SK-N-SH treated with all-trans-retinoic acid at 6 μM for 48 hours (cell line): ENCODE measurements around the gene AP3S1.

Experiments used
- ARNTL ChIP-seq: fragments of 450-650 bp; formaldehyde crosslinking; IDR thresholded peaks from 2 replicates; pipeline ENCODE4 v1.5.0; 2020; ENCODE audit warnings: low read depth, mild to moderate bottlenecking, moderate library complexity, borderline replicate concordance
- CSDC2 ChIP-seq: fragments of 250-450 bp; sonication (Bioruptor Pico); IDR thresholded peaks from 2 replicates; pipeline ENCODE4 v1.5.0; 2020; ENCODE audit warnings: mild to moderate bottlenecking, moderate library complexity
- ISL1 ChIP-seq: fragments of 250-450 bp; sonication (Bioruptor Pico); IDR thresholded peaks from 2 replicates; pipeline ENCODE4 v2.1.2; 2022; ENCODE audit warnings: mild to moderate bottlenecking, moderate library complexity
- PPARA ChIP-seq: fragments of 250-450 bp; sonication (Bioruptor Pico); IDR thresholded peaks from 2 replicates; pipeline ENCODE4 v1.5.0; 2020; ENCODE audit warnings: mild to moderate bottlenecking, borderline replicate concordance
- TOX ChIP-seq: fragments of 250-450 bp; sonication (Bioruptor Pico); IDR thresholded peaks from 2 replicates; pipeline ENCODE4 v1.8.0; 2021; ENCODE audit warnings: mild to moderate bottlenecking, moderate library complexity, borderline replicate concordance
- ZC3H10 ChIP-seq: fragments of 250-450 bp; sonication (Bioruptor Pico); IDR thresholded peaks from 2 replicates; pipeline ENCODE4 v1.5.1; 2021; ENCODE audit warnings: mild to moderate bottlenecking, moderate library complexity
- ZFP30 ChIP-seq: fragments of 450-650 bp; formaldehyde crosslinking; IDR thresholded peaks from 2 replicates; pipeline ENCODE4 v1.5.0; 2022; ENCODE audit warnings: mild to moderate bottlenecking, moderate library complexity
- ZNF8 ChIP-seq: fragments of 450-650 bp; formaldehyde crosslinking; IDR thresholded peaks from 2 replicates; pipeline ENCODE4 v1.5.0; 2020; ENCODE audit warnings: mild to moderate bottlenecking, moderate library complexity
- TF ChIP-seq, protein P1 (sequence below): fragments of 250-450 bp; sonication (Bioruptor Pico); IDR thresholded peaks from 2 replicates; pipeline ENCODE4 v1.8.0; 2020; ENCODE audit warnings: mild to moderate bottlenecking, moderate library complexity, borderline replicate concordance
- TF ChIP-seq, protein P2 (sequence below): fragments of 250-450 bp; sonication (Bioruptor Pico); IDR thresholded peaks from 2 replicates; pipeline ENCODE4 v1.5.1; 2020; ENCODE audit warnings: low read depth, mild to moderate bottlenecking, moderate library complexity

DNA sequence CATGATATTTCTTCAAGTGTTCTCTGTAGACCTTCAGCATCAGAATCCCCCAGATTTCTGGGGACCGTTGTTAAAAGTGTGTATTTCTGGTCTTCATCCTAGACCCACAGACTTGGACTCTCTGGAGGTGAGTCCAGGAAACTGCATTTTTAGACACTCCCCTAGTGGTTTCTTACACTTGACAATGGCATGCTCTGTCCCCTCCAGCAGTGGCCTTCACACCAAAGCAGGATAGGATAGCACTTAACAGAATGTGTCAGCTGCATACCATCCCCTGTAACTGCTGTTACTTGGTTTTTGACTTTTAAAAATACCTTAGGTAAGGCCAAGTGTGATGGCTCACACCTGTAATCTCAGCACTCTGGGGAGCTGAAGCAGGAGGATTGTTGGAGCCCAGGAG lies 46.0 kb upstream of the AP3S1 start:
- TF ChIP-seq ZFP30 (CRISPR knock-in tag), result no peak
- no peak for TF ChIP-seq PPARA
- TF ChIP-seq CSDC2 (CRISPR knock-in tag), result no peak
- TF ChIP-seq ARNTL (CRISPR knock-in tag), result no peak
- TF ChIP-seq, protein P1, sequence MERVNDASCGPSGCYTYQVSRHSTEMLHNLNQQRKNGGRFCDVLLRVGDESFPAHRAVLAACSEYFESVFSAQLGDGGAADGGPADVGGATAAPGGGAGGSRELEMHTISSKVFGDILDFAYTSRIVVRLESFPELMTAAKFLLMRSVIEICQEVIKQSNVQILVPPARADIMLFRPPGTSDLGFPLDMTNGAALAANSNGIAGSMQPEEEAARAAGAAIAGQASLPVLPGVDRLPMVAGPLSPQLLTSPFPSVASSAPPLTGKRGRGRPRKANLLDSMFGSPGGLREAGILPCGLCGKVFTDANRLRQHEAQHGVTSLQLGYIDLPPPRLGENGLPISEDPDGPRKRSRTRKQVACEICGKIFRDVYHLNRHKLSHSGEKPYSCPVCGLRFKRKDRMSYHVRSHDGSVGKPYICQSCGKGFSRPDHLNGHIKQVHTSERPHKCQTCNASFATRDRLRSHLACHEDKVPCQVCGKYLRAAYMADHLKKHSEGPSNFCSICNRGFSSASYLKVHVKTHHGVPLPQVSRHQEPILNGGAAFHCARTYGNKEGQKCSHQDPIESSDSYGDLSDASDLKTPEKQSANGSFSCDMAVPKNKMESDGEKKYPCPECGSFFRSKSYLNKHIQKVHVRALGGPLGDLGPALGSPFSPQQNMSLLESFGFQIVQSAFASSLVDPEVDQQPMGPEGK (CRISPR knock-in tag), result no peak
- TF ChIP-seq, protein P2, sequence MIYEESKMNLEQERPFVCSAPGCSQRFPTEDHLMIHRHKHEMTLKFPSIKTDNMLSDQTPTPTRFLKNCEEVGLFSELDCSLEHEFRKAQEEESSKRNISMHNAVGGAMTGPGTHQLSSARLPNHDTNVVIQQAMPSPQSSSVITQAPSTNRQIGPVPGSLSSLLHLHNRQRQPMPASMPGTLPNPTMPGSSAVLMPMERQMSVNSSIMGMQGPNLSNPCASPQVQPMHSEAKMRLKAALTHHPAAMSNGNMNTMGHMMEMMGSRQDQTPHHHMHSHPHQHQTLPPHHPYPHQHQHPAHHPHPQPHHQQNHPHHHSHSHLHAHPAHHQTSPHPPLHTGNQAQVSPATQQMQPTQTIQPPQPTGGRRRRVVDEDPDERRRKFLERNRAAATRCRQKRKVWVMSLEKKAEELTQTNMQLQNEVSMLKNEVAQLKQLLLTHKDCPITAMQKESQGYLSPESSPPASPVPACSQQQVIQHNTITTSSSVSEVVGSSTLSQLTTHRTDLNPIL (CRISPR knock-in tag), result no peak
- no peak for TF ChIP-seq ISL1 (CRISPR knock-in tag)
- TF ChIP-seq ZC3H10 (CRISPR knock-in tag), result no peak
- TF ChIP-seq TOX, result no peak
- TF ChIP-seq ZNF8 (CRISPR knock-in tag), result no peak
